SIG-M5 (cell line): ENCODE data around the gene AXIN1.

Experiments
- DNase-seq: peaks from one replicate; lab custom pipeline; 2025; lab: John Stamatoyannopoulos, UW

Gene AXIN1

GRCh38 chr16:303760-304505, 48.6 kb downstream of the AXIN1 start:
- DNase-seq, result no peak

GRCh38 chr16:301950-302349, 50.6 kb downstream of the AXIN1 start:
- DNase-seq, result no peak

- no peak for DNase-seq
Observed at GRCh38 chr16:301235-301634, 51.3 kb downstream of the AXIN1 start.

GRCh38 chr16:297832-298231, 54.7 kb downstream of the AXIN1 start:
- DNase-seq, result no peak

- no peak for DNase-seq
Observed at GRCh38 chr16:296806-297510, 55.6 kb downstream of the AXIN1 start.

GRCh38 chr16:296276-296675, 56.2 kb downstream of the AXIN1 start:
- DNase-seq, result no peak

GRCh38 chr16:293043-293775, 59.3 kb downstream of the AXIN1 start:
- DNase-seq, result no peak

GRCh38 chr16:291539-291938, 61.0 kb downstream of the AXIN1 start:
- DNase-seq, result no peak

GRCh38 chr16:290681-291405, 61.7 kb downstream of the AXIN1 start:
- no peak for DNase-seq

GRCh38 chr16:290015-290680, 62.4 kb downstream of the AXIN1 start:
- DNase-seq, result no peak

GRCh38 chr16:289395-289997, 63.0 kb downstream of the AXIN1 start:
- no peak for DNase-seq

GRCh38 chr16:287981-288920, 64.3 kb downstream of the AXIN1 start:
- no peak for DNase-seq

GRCh38 chr16:287298-287811, 65.2 kb downstream of the AXIN1 start:
- no peak for DNase-seq

GRCh38 chr16:286491-287297, 65.8 kb downstream of the AXIN1 start:
- DNase-seq, result no peak

GRCh38 chr16:285146-286055, 67.1 kb downstream of the AXIN1 start:
- no peak for DNase-seq

- DNase-seq, result no peak
Observed at GRCh38 chr16:284204-285120, 68.1 kb downstream of the AXIN1 start.
